Liver (tissue), 3 donors: ENCODE measurements around the gene CRYBG2.

Experiments
- HNF4A ChIP-seq, 2 donors: conservative IDR thresholded peaks; 2 replicates each; pipeline ENCODE4 v1.6.1; 2016; ENCODE audit warnings: antibody characterized with exemption in 2 of 2, mild to moderate bottlenecking in 2 of 2
- JUND ChIP-seq, 2 donors: IDR thresholded peaks; 2 replicates each; pipeline ENCODE4 v1.6.1; 2016; ENCODE audit warnings: antibody characterized with exemption in 2 of 2
- RAD21 ChIP-seq, 2 donors: IDR thresholded peaks; 2 replicates each; pipeline ENCODE4 v1.6.1; 2016; ENCODE audit warnings: antibody characterized with exemption in 2 of 2, mild to moderate bottlenecking in 2 of 2
- RXRA ChIP-seq, 2 donors: IDR thresholded peaks; 2 replicates each; pipeline ENCODE4 v1.6.1; 2017 to 2018; ENCODE audit warnings: antibody characterized with exemption in 2 of 2, mild to moderate bottlenecking in 1 of 2
- TAF1 ChIP-seq: conservative IDR thresholded peaks from 2 replicates; pipeline ENCODE4 v1.6.1; 2016; ENCODE audit warnings: antibody characterized with exemption, mild to moderate bottlenecking
- TF ChIP-seq, protein P1 (sequence below): fragments of 150-350 bp; IDR thresholded peaks from 2 replicates; pipeline ENCODE4 v1.5.1; 2017; ENCODE audit warnings: improper control_type of control experiment, low read depth, low read length; ENCODE audit not compliant: missing input control
- TF ChIP-seq, protein P2 (sequence below): IDR thresholded peaks from 2 replicates; pipeline ENCODE4 v1.6.1; 2016; ENCODE audit warnings: antibody characterized with exemption
- TF ChIP-seq, protein P3 (sequence below): IDR thresholded peaks from 2 replicates; pipeline ENCODE4 v1.6.1; 2016; ENCODE audit warnings: antibody characterized with exemption, mild to moderate bottlenecking
- donor health status: healthy.
- donor health status: healthy.

DNA sequence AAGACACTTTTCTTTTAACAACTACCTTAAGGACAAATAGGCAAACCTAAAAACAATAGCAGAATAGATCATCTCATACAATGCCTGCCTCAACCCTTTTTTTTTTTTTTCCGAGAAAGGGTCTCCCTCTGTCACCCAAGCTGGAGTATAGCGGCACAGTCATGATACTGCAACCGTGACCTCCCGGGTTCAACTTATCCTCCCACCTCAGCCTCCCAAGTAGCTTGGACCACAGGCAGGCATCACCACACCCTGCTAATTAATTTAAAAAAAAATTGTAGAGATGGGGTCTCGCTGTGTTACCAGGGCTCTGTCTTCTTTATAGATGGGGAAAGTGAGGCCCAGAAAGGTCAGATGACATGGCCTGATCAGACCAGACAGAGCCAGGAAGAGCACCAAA, 66.1 kb downstream of the CRYBG2 start:
- TF ChIP-seq, protein P1, sequence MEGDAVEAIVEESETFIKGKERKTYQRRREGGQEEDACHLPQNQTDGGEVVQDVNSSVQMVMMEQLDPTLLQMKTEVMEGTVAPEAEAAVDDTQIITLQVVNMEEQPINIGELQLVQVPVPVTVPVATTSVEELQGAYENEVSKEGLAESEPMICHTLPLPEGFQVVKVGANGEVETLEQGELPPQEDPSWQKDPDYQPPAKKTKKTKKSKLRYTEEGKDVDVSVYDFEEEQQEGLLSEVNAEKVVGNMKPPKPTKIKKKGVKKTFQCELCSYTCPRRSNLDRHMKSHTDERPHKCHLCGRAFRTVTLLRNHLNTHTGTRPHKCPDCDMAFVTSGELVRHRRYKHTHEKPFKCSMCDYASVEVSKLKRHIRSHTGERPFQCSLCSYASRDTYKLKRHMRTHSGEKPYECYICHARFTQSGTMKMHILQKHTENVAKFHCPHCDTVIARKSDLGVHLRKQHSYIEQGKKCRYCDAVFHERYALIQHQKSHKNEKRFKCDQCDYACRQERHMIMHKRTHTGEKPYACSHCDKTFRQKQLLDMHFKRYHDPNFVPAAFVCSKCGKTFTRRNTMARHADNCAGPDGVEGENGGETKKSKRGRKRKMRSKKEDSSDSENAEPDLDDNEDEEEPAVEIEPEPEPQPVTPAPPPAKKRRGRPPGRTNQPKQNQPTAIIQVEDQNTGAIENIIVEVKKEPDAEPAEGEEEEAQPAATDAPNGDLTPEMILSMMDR = no peak
- TF ChIP-seq TAF1 = no peak
- TF ChIP-seq, protein P2, sequence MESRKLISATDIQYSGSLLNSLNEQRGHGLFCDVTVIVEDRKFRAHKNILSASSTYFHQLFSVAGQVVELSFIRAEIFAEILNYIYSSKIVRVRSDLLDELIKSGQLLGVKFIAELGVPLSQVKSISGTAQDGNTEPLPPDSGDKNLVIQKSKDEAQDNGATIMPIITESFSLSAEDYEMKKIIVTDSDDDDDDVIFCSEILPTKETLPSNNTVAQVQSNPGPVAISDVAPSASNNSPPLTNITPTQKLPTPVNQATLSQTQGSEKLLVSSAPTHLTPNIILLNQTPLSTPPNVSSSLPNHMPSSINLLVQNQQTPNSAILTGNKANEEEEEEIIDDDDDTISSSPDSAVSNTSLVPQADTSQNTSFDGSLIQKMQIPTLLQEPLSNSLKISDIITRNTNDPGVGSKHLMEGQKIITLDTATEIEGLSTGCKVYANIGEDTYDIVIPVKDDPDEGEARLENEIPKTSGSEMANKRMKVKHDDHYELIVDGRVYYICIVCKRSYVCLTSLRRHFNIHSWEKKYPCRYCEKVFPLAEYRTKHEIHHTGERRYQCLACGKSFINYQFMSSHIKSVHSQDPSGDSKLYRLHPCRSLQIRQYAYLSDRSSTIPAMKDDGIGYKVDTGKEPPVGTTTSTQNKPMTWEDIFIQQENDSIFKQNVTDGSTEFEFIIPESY = no peak
- TF ChIP-seq RXRA (IDR thresholded peaks at IDR 0.05) = no peak
- TF ChIP-seq, protein P3, sequence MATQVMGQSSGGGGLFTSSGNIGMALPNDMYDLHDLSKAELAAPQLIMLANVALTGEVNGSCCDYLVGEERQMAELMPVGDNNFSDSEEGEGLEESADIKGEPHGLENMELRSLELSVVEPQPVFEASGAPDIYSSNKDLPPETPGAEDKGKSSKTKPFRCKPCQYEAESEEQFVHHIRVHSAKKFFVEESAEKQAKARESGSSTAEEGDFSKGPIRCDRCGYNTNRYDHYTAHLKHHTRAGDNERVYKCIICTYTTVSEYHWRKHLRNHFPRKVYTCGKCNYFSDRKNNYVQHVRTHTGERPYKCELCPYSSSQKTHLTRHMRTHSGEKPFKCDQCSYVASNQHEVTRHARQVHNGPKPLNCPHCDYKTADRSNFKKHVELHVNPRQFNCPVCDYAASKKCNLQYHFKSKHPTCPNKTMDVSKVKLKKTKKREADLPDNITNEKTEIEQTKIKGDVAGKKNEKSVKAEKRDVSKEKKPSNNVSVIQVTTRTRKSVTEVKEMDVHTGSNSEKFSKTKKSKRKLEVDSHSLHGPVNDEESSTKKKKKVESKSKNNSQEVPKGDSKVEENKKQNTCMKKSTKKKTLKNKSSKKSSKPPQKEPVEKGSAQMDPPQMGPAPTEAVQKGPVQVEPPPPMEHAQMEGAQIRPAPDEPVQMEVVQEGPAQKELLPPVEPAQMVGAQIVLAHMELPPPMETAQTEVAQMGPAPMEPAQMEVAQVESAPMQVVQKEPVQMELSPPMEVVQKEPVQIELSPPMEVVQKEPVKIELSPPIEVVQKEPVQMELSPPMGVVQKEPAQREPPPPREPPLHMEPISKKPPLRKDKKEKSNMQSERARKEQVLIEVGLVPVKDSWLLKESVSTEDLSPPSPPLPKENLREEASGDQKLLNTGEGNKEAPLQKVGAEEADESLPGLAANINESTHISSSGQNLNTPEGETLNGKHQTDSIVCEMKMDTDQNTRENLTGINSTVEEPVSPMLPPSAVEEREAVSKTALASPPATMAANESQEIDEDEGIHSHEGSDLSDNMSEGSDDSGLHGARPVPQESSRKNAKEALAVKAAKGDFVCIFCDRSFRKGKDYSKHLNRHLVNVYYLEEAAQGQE = no peak
- no peak for TF ChIP-seq RAD21 (IDR thresholded peaks at IDR 0.05)
- TF ChIP-seq JUND (IDR thresholded peaks at IDR 0.05) = no peak
- no peak for TF ChIP-seq HNF4A (conservative IDR thresholded peaks at IDR 0.05)
